ENCODE data around the gene CASS4. TPM values are rescaled to one million over a fixed set of nuclear protein-coding genes. Genes with fewer than 3 reads are reported as not detected.

CASS4 gene
- polyA plus RNA-seq, 1 donor (not counting 4 experiments of a cell fraction or from before 2014, with no cell fraction given) = 0.01 TPM

DNA sequence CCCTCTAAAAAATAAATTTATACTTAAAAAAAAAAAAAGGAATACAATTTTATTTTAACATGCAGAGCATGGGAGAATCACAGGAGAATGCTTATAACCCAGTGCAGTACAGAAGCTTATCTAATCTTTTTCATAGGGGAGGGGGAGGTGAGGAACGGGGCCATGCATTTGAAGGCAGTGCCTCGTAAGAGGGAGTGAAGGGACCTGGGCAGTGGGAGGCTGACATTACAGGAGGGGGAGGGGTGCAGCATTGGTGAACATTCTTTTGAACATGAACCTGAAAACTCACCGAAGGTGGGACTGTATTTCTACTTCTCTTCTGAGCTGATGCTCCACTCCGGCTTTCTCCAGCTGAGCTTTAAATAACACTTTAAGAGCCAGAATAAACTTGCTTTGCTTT lies 29.4 kb upstream of the CASS4 start:
- H3K36me3 ChIP-seq (ENCODE audit: control insufficient read depth in 2 of 2, extremely low read depth in 1 of 2, insufficient read depth in 2 of 2, low read length in 2 of 2) = peaks cover 7 to 17% of the 10 kb centered on the region in 2 experiments
- no peak overlapping the region for H2AFZ ChIP-seq (ENCODE audit: control insufficient read depth, low read length)
- TF ChIP-seq, protein P1, sequence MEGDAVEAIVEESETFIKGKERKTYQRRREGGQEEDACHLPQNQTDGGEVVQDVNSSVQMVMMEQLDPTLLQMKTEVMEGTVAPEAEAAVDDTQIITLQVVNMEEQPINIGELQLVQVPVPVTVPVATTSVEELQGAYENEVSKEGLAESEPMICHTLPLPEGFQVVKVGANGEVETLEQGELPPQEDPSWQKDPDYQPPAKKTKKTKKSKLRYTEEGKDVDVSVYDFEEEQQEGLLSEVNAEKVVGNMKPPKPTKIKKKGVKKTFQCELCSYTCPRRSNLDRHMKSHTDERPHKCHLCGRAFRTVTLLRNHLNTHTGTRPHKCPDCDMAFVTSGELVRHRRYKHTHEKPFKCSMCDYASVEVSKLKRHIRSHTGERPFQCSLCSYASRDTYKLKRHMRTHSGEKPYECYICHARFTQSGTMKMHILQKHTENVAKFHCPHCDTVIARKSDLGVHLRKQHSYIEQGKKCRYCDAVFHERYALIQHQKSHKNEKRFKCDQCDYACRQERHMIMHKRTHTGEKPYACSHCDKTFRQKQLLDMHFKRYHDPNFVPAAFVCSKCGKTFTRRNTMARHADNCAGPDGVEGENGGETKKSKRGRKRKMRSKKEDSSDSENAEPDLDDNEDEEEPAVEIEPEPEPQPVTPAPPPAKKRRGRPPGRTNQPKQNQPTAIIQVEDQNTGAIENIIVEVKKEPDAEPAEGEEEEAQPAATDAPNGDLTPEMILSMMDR (optimal IDR thresholded peaks at IDR 0.05 in 1 of 3, IDR thresholded peaks at IDR 0.05 in 1 of 3, conservative IDR thresholded peaks at IDR 0.05 in 1 of 3; ENCODE audit: extremely low read depth in 1 of 3, insufficient read depth in 2 of 3, low read length in 3 of 3) = no peak
- no peak for TF ChIP-seq EZH2 (IDR thresholded peaks at IDR 0.05; ENCODE audit: low read length)
- H3K9ac ChIP-seq (ENCODE audit: control insufficient read depth, extremely low read depth, insufficient read depth, low read length) = no peak overlapping the region
- FAIRE-seq (no peak), DNase-seq (ENCODE audit: low read depth, low spot score) (no peak)
- no peak overlapping the region for H3K4me3 ChIP-seq (ENCODE audit: control insufficient read depth in 2 of 3, extremely low read depth in 1 of 3, insufficient read depth in 2 of 3, low read depth in 1 of 3, low read length in 3 of 3)
- dilution Hi-C loops (cut with MboI; ENCODE audit: extremely low pct_ligation_motif_present, low sequenced_read_pairs) = no loop called here
- peaks cover 36% of the 10 kb centered on the region for H3K79me2 ChIP-seq (ENCODE audit: control insufficient read depth, insufficient read depth, low read length)
- H4K20me1 ChIP-seq (ENCODE audit: control insufficient read depth, extremely low read depth, insufficient read depth, low read length) = no peaks in the 10 kb centered on the region
- no peaks in the 10 kb centered on the region for H3K9me3 ChIP-seq (ENCODE audit: control insufficient read depth, low read depth, low read length)
- no peaks in the 10 kb centered on the region for H3K9me1 ChIP-seq (ENCODE audit: control insufficient read depth, extremely low read depth, insufficient read depth, low read length)
- no peaks in the 10 kb centered on the region for H3K4me1 ChIP-seq (ENCODE audit: control insufficient read depth, extremely low read depth, insufficient read depth, low read length)
- no peak overlapping the region for H3K27ac ChIP-seq (ENCODE audit: control insufficient read depth, insufficient read depth, low read length)
- H3K27me3 ChIP-seq (ENCODE audit: control insufficient read depth, extremely low read depth, insufficient read depth, low read length) = no peaks in the 10 kb centered on the region
- H3K4me2 ChIP-seq (ENCODE audit: control insufficient read depth, extremely low read depth, insufficient read depth, low read depth, low read length) = no peak overlapping the region

DNA sequence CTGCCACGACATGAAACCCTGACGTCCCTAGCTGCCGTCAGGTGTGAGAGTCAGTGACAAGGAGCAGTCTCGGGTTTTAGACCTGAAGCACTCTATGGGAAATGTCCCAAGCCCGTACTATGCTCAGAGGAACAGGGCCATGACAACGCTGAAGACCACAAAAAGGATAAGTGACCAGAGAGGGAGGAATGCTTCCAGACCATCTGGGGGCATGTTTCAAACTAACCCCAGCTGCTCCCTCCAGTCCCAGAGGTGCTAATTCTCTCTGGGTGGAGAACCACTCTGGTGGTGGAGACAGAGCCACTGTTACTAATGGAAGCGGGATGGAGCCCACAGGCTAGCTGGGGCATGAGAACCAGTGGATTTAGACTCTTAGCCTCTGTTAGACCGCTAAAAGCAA lies 28.7 kb upstream of the CASS4 start:
- dilution Hi-C loops (cut with MboI; ENCODE audit: extremely low pct_ligation_motif_present, low sequenced_read_pairs) = no loop called here
- Histone ChIP-seq H3K9me1 (ENCODE audit: control insufficient read depth, extremely low read depth, insufficient read depth, low read length) (no peaks in the 10 kb centered on the region), H3K4me1 (ENCODE audit: control insufficient read depth, extremely low read depth, insufficient read depth, low read length) (no peaks in the 10 kb centered on the region), H3K4me3 (ENCODE audit: control insufficient read depth in 2 of 3, extremely low read depth in 1 of 3, insufficient read depth in 2 of 3, low read depth in 1 of 3, low read length in 3 of 3) (no peak overlapping the region), H3K36me3 (ENCODE audit: control insufficient read depth in 2 of 2, extremely low read depth in 1 of 2, insufficient read depth in 2 of 2, low read length in 2 of 2) (peaks cover 7 to 21% of the 10 kb centered on the region in 2 experiments), H3K27ac (ENCODE audit: control insufficient read depth, insufficient read depth, low read length) (no peak overlapping the region), H3K79me2 (ENCODE audit: control insufficient read depth, insufficient read depth, low read length) (peaks cover 36% of the 10 kb centered on the region), H3K9me3 (ENCODE audit: control insufficient read depth, low read depth, low read length) (no peaks in the 10 kb centered on the region), H4K20me1 (ENCODE audit: control insufficient read depth, extremely low read depth, insufficient read depth, low read length) (no peaks in the 10 kb centered on the region), H3K27me3 (ENCODE audit: control insufficient read depth, extremely low read depth, insufficient read depth, low read length) (no peaks in the 10 kb centered on the region), H2AFZ (ENCODE audit: control insufficient read depth, low read length) (no peak overlapping the region), H3K9ac (ENCODE audit: control insufficient read depth, extremely low read depth, insufficient read depth, low read length) (no peak overlapping the region), H3K4me2 (ENCODE audit: control insufficient read depth, extremely low read depth, insufficient read depth, low read depth, low read length) (no peak overlapping the region)
- DNase-seq (ENCODE audit: low read depth, low spot score) (no peak), FAIRE-seq (no peak)
- TF ChIP-seq EZH2 (IDR thresholded peaks at IDR 0.05; ENCODE audit: low read length) = no peak
- TF ChIP-seq, protein P1 (optimal IDR thresholded peaks at IDR 0.05 in 1 of 3, IDR thresholded peaks at IDR 0.05 in 1 of 3, conservative IDR thresholded peaks at IDR 0.05 in 1 of 3; ENCODE audit: extremely low read depth in 1 of 3, insufficient read depth in 2 of 3, low read length in 3 of 3) = no peak

Data from keratinocyte (primary cell).